ENCODE measurements around the gene CCNG2.

GRCh38 chr4:77143091-77143490, 13.9 kb upstream of the CCNG2 start:
- TF ChIP-seq RARB (CRISPR knock-in tag; IDR thresholded peaks at IDR 0.05): no peak
- no peak for TF ChIP-seq ZFP30 (CRISPR knock-in tag; IDR thresholded peaks at IDR 0.05)
- TF ChIP-seq CREB5 (CRISPR knock-in tag; IDR thresholded peaks at IDR 0.05; ENCODE audit: low read depth): no peak
- no peak for TF ChIP-seq ESRRG (CRISPR knock-in tag; IDR thresholded peaks at IDR 0.05)
- no peak for TF ChIP-seq ZFP3 (CRISPR knock-in tag; IDR thresholded peaks at IDR 0.05)
- no peak for TF ChIP-seq POU6F1 (CRISPR knock-in tag; IDR thresholded peaks at IDR 0.05; ENCODE audit: borderline replicate concordance, low read depth)
